HL-60 (cell line): ENCODE measurements around the gene PDSS2.

Experiments
- CTCF ChIP-seq: IDR thresholded peaks from one replicate; pipeline ENCODE4 v1.5.1; 2011; ENCODE audit warnings: low read length, control low read depth, inconsistent platforms; ENCODE audit not compliant: insufficient read depth
- GABPA ChIP-seq: IDR thresholded peaks from 2 replicates; pipeline ENCODE4 v1.6.1; 2012; ENCODE audit warnings: low read depth
- SPI1 ChIP-seq: IDR thresholded peaks from 2 replicates; pipeline ENCODE4 v1.6.1; 2012; ENCODE audit warnings: low read depth, mild to moderate bottlenecking, borderline replicate concordance

DNA sequence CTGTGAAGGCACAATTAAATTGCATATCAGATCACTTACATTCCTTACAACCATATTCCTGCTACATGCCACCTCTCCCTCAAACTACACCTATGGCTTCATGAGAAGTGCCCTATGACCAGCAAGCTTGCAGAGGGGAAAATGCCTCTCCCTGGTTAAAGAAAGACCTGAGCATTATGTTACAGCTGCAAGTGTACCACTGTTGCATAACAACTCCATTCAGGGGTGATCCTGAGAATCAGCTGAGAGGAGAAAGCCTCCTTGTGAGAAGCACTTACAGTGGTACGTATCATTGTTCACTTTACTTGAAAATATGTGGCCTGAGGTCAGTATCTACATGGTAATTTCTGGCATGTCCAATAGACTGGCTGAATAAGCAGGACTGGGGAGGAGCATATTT, 20.0 kb downstream of the PDSS2 start:
- TF ChIP-seq CTCF (no peak), SPI1 (no peak), GABPA (no peak)
